HG03108 (cell line): Measurements from ENCODE around the gene RNH1.
"Not testable (repeated sequence)": the region's sequence is repeated elsewhere in the genome, so short reads cannot be mapped to it uniquely, and the experiment has no call there.

Experiments
- ATAC-seq: cut with Tn5 transposase; IDR thresholded peaks from one replicate; pipeline ENCODE4 v1.9.1; 2021; ENCODE audit warnings: moderate library complexity; ENCODE audit not compliant: unreplicated experiment

The RNH1 gene

DNA sequence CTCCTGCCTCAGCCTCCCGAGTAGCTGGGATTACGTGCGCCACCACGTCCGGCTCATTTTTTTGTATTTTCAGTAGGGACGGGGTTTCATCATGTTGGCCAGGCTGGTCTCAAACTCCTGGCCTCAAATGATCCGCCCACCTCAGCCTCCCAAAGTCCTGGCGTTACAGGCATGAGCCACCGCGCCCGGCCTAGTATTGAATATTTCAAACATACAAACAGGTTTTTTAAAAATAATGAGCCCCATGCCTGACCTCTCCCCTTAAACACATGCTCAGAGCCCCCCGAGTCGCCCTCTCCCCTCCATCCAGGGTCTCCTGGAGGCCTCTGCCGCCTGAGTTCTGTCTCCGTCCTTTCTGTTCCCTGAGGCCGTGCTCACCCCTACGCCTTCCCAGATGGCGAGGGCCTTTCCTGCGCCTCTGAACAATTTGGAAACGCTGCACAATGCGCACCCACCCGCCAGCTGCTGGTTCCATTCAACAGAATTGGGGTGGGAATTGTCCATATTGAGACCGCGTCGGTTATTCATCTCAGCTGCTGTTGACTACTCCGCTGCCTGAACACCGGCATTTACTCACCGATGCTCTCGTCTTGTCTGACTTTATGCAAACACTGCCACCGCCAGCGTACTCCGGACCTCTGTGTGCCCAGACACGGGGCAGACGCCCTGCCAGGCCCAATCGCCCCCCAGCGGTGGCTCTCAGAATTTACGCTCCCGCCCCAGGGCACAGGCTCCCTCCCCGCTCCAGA lies 13.6 kb upstream of the RNH1 start:
- no peak for ATAC-seq

DNA sequence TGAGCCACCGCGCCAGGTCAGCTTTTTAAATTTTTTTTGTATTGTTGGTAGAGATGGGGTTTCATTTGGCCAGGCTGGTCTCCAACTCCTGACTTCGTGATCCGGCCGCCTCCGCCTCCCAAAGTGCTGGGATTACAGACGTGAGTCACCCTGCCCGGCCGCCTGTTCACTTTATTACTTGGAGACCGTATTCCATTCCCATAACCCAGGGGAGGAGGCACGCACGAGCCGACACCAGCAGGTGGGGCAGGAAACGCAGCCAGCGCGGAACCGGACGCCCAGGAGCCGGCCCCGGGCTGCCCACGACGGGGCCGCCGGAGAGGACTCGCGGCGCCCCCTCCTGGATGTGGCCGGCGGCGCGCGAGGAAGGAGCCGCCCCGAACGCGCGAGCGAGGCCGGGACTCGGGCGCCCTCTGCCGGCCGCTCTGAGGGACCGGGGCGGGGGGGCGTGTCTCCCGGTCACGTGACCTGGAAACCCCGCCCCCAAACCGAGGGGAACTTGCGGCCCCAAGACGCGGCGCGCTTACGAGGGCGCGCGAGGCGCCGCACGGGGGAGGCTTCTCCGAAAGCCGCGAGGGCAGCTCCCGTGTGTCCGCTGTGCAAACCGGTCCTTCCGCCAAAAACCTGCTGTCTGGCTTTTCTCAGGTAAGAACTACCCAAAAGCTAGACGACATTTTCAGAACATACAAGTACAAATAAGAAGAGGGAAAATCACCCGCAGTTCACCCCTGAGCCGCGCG lies 11.6 kb upstream of the RNH1 start:
- ATAC-seq: peak; percentile 88

GRCh38 chr11:516918-517685 lies 10.1 kb upstream of the RNH1 start:
- not testable (repeated sequence) for ATAC-seq

- ATAC-seq: no peak
These were observed 9.4 kb upstream of the RNH1 start for GRCh38 chr11:516400-516799.

GRCh38 chr11:515131-515530 lies 8.1 kb upstream of the RNH1 start:
- ATAC-seq: no peak

- no peak for ATAC-seq
These were observed 7.6 kb upstream of the RNH1 start for GRCh38 chr11:514606-515005.

GRCh38 chr11:512761-513595 lies 5.9 kb upstream of the RNH1 start:
- ATAC-seq: no peak

DNA sequence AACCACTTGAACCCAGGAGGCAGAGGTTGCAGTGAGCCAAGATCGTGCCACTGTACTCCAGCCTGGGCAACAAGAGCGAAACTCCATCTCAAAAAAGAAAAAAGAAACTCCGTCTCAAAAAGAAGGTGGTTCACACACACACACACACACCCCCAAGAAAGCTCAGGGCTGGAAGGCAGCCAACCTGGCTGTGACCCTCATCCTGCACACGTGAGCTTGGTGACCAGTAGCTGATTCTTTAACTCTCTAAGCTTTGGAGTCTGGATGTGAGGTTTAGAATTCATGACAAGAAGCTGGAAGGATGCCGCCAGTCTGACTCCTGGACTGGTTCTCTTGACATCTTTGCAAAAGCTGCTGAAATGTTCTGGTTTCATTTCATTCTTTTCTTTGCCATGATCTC lies 1.9 kb upstream of the RNH1 start:
- no peak for ATAC-seq

DNA sequence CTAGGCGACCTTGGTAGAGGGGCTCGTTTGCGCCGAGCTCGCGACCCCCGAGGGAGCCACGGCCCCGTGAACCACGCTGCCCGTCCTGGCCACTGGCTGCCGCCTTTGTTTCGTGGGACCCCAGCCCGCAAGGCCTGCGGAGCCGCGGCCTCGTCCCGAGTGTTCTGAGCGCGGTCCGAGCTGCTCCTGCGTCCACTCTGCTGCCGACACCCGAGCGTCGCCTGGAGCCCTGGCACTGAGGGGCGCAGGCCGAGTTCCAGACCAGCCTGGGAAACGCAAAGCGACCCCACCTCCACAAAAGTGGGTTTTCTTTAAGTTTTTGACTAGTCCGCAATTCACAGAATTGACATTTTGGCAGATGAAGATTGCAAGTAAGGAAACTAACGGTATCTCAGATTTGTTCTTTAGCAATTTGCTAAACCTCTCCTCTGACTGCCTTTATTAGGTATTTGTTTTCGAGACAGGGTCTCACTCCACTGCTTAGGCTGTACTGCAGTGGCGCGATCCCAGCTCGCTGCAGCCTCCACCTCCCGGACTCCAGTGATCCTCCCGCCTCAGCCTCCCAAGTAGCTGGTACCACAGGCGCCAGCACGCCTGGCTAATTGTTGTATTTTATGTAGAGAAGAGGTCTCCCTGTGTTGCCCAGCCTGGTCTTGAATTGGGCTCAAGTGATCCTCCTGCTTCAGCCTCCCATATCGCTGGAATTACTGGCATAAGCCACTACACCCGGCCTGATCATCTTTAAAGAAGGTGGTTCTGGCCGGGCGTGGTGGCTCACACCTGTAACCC lies 879 bp upstream of the RNH1 start:
- no peak for ATAC-seq

- ATAC-seq: peak; percentile 55
These were observed 626 bp downstream of the RNH1 start for GRCh38 chr11:506238-506994.

DNA sequence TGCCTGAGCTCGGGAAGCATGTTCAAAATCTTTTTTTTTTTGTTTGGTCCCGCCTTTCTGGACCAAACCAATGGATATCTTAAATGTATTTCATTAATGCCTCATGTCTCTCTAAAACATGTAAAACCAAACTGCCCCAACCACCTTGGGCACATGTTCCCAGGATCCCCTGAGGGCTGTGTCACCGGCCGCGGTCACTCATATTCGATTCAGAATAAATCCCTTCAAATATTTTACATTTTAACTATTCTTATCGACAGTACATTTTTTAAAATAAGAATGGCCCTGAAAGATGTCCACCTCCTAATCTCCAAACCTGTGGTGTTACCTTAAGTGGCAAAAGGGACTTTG lies 2.1 kb downstream of the RNH1 start:
- ATAC-seq: no peak

DNA sequence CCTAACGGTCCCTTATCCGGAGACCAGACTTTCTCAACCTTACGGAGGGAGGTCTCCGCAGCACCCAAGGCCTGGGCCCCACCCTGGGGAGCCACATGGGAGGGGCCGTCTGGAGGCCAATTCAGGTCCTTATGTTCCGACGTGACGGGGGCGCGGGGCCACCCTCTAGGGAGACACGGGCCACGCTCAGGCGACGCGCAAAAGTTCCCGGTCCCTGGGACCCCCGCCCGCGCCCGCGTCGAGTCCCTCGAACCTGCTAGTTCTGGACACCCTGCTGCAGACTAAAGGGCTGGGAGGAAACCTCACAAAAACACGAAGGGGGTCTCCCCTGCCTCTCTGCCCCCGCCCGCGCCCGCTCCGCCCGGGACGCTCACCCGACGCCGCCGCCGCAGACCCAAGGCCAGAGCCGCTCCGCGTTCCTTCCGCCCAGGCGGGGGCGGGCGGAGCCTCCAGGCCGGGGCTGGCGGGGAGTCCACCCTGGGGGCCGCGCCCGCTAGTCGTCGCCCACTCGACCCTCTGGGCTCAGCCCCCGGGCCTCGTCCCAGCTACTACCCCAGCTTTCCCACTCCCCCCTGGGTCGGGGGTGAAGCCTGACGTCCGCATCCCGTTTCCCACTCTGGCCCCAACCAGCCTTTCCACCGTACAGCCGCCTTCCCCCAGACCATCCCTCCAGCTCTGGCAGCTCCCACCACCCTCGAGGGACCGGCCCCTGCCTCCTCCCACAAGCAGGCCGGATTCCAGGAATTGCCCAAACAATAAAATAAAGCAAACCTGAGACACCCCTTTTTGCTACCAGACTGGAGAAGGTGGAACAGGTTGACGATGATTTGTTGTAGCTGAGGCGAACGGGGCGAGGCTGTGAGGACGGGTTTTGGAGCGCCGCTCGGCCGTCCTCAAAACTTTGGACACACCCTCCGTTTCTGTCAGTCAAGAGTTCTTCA lies 2.7 kb downstream of the RNH1 start:
- ATAC-seq: no peak

DNA sequence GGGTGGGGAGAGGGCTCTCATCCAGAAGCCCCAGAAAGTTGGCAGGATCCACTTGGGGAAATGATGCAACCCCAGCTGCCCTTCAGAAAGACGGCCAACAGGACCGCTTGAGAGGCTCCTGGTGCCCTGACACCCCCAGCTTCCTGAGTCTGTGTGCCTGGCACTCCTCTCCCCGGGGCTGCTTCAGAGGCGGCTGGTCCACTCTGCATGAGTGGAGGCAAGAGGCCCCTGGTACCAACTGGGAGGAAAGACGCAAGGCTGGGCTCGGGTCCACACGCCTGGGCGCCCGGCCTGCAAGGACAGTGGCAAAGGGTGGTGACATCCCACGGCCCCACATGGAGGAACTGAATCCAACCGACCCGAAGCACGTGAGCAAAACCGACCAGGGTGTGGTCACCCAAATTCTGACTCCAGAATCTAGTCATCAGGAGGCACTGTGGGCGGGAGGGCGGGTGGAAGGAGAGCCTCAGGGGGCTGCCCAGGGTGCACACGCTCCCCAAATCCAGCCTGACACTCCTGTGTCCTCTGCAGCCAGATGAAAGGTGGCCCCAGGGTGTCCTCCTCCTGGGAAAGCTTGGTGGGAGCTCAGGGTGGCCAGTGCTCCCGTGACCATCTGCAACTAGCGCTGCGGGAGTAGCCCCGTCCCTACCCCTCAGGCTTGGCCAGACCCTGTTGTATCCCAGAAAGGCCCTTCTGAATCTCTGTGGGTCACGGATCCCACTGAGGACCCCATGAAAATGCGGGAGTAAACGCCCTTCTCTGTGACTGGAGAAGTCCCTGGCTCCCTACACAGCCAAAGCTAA lies 3.7 kb downstream of the RNH1 start:
- no peak for ATAC-seq

- no peak for ATAC-seq
These were observed 4.5 kb downstream of the RNH1 start for GRCh38 chr11:502288-503178.

DNA sequence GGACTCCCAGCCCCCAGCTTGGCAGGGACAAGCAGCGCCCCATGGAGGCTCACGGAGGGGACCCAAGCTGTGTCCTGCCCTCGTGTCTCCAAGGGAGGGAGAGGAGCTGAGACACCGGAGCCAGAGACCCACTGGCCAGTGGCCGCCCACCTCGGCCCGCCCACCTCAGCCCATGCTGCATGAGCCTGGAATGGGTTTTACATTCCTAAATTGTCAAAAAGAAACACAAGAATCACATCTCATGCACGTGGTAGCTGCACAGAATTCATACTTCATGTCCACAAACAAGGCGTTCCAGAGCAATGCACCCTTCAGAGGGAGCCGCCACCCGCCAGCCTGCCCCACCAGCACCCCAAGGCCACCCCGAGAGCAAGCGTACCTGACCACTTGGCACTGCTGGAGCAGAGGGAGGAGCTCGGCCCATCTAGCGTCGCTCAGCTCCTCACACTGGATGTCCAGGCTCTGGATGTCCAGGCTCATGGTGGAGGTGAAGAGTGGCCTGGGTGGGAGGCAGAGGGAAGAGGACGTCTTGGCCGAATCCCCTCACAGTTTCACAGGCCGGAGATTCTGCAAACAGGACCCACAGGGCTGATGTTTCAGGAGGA lies 5.3 kb downstream of the RNH1 start:
- no peak for ATAC-seq

GRCh38 chr11:501001-501682 lies 5.9 kb downstream of the RNH1 start:
- ATAC-seq: no peak
